CD4-positive, alpha-beta T cell (primary cell): ENCODE data around the gene ELP4. TPM values are rescaled to one million over a fixed set of nuclear protein-coding genes. Genes with fewer than 3 reads are reported as not detected.

Experiments
- ATAC-seq: fragments of 200-7000 bp; cut with Tn5 transposase; one replicate; pipeline ENCODE4 v1.10.0; 2022; ENCODE audit warnings: mild to moderate bottlenecking; ENCODE audit not compliant: poor library complexity
- CTCF ChIA-PET: fragments of 350-600 bp; sonication (Branson Sonifier 250); formaldehyde crosslinking; loops from one replicate; lab custom pipeline; 2021; ENCODE audit warnings: antibody characterized with exemption, inconsistent platforms; lab: Charles Lee
- POLR2A ChIA-PET: fragments of 350-600 bp; sonication (Branson Sonifier 250); formaldehyde crosslinking; loops from one replicate; lab custom pipeline; 2021; ENCODE audit warnings: antibody characterized with exemption, inconsistent platforms; lab: Charles Lee
- DNase-seq, 14 experiments: peaks; one replicate each; pipeline ENCODE4 v3.0.0-alpha.2; 2013 to 2020; ENCODE audit warnings: mixed read lengths in 2 of 14
- H3K27ac ChIP-seq, 2 donors: one replicate each; pipeline versions ENCODE4 v1.5.1 to v1.7.0; 2013; ENCODE audit warnings: low read length in 2 of 2, low read depth in 1 of 2, mild to moderate bottlenecking in 1 of 2
- H3K27me3 ChIP-seq, 2 experiments: 1 replicate in 1 of 2; 2 replicates in 1 of 2; pipeline versions ENCODE4 v1.6.1 to v1.7.0; 2013; ENCODE audit warnings: low read length in 2 of 2, control low read depth in 1 of 2, mild to moderate bottlenecking in 1 of 2, moderate library complexity in 1 of 2; ENCODE audit not compliant: insufficient read depth in 2 of 2, control insufficient read depth in 1 of 2
- H3K36me3 ChIP-seq: one replicate; pipeline ENCODE4 v1.6.1; 2013; ENCODE audit warnings: low read length, control low read depth; ENCODE audit not compliant: insufficient read depth
- H3K4me1 ChIP-seq: one replicate; pipeline ENCODE4 v1.6.1; 2013; ENCODE audit warnings: low read length, control low read depth; ENCODE audit not compliant: insufficient read depth
- H3K4me3 ChIP-seq: one replicate; pipeline ENCODE4 v1.5.1; 2013; ENCODE audit warnings: mild to moderate bottlenecking, low read length, moderate library complexity
- H3K9me3 ChIP-seq, 2 experiments: 1 replicate in 1 of 2; 2 replicates in 1 of 2; pipeline versions ENCODE4 v1.6.1 to v1.7.0; 2013; ENCODE audit warnings: low read length in 2 of 2, mild to moderate bottlenecking in 2 of 2, control low read depth in 1 of 2, moderate library complexity in 1 of 2; ENCODE audit not compliant: control insufficient read depth in 1 of 2, insufficient read depth in 1 of 2
- H3K27ac Mint-ChIP-seq: one replicate; pipeline ENCODE4 v1.8.0; 2020; ENCODE audit warnings: mixed read lengths
- H3K27me3 Mint-ChIP-seq: one replicate; pipeline ENCODE4 v1.8.0; 2021; ENCODE audit warnings: mixed read lengths
- H3K36me3 Mint-ChIP-seq: one replicate; pipeline ENCODE4 v1.8.0; 2021; ENCODE audit warnings: low read depth, mixed read lengths
- H3K4me1 Mint-ChIP-seq: one replicate; pipeline ENCODE4 v1.8.0; 2021; ENCODE audit warnings: low read depth, mixed read lengths
- H3K4me3 Mint-ChIP-seq: one replicate; pipeline ENCODE4 v1.8.0; 2020; ENCODE audit warnings: mild to moderate bottlenecking, mixed read lengths
- H3K9me3 Mint-ChIP-seq: one replicate; pipeline ENCODE4 v1.8.0; 2020; ENCODE audit warnings: mixed read lengths
- CTCF ChIP-seq: fragments of 200-600 bp; IDR thresholded peaks from one replicate; pipeline ENCODE4 v1.8.0; 2022; ENCODE audit warnings: antibody characterized with exemption, mild to moderate bottlenecking
- intact Hi-C, 2 experiments: fragments of 100-400 bp; cut with DNase I in 1 of 2; cut with micrococcal nuclease in 1 of 2; formaldehyde crosslinking; loops; one replicate each; pipeline versions ENCODE4 v1.15.1 to v1.9.0; 2023 to 2025; cut with DNase I, micrococcal nuclease
- total RNA-seq, 174 experiments: library from RNA in 2 of 174; stranded (reverse) in 2 of 174; gene quantifications; one replicate each; pipeline ENCODE4 v1.2.3 and lab custom pipeline; 2021 to 2026

Gene ELP4
- total RNA-seq, 2 experiments from 2014 or later, result 9.5 to 10.3 TPM

GRCh38 chr11:31699066-31699465 is 189.5 kb downstream of the ELP4 start:
- CTCF ChIA-PET, result no interaction called here
- H3K27ac ChIP-seq, result no peak overlapping the region
- POLR2A ChIA-PET, result no interaction called here

DNA sequence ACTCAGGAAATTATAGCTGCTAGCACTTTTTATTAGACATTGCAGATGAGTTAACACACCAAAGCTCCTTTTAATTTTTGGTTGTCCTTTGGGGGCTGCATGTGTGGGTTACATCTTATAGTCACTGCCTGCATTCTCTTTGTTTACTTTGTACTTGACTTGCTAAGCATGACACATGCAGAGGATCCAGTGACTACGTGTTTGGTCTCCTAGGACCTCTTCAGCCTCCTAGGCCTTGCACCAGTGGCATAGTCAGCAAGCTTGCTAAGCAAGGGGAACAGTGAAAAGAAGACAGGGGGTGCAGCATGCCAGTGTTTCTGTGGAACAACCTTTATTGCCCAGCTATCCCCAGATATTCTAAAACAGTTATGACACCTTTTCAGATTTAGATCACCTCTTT is 193.4 kb downstream of the ELP4 start:
- Mint-ChIP-seq H3K4me3 (no peak overlapping the region), H3K27ac (no peak overlapping the region), H3K9me3 (no peaks in the 10 kb centered on the region), H3K4me1 (no peaks in the 10 kb centered on the region), H3K27me3 (no peaks in the 10 kb centered on the region), H3K36me3 (peaks cover 8% of the 10 kb centered on the region)
- intact Hi-C loops, result no loop called here
- H3K27me3 ChIP-seq, result no peaks in the 10 kb centered on the region
- no peak for ATAC-seq
- H3K36me3 ChIP-seq, result no peaks in the 10 kb centered on the region
- TF ChIP-seq CTCF, result no peak
- H3K4me3 ChIP-seq, result no peak overlapping the region
- H3K9me3 ChIP-seq, result no peaks in the 10 kb centered on the region
- no peaks in the 10 kb centered on the region for H3K4me1 ChIP-seq
- POLR2A ChIA-PET, result no interaction called here
- CTCF ChIA-PET, result no interaction called here
- no peak overlapping the region for H3K27ac ChIP-seq
- DNase-seq, result no peak

More at GRCh38 chr11:31699066-31699465, 189.5 kb downstream of the ELP4 start:
- Mint-ChIP-seq H3K36me3 (peaks cover 7% of the 10 kb centered on the region), H3K4me1 (peaks cover 10% of the 10 kb centered on the region), H3K4me3 (no peak overlapping the region), H3K27me3 (no peaks in the 10 kb centered on the region), H3K9me3 (no peaks in the 10 kb centered on the region), H3K27ac (no peak overlapping the region)
- H3K9me3 ChIP-seq, result no peaks in the 10 kb centered on the region
- H3K4me3 ChIP-seq, result no peak overlapping the region
- no peaks in the 10 kb centered on the region for H3K4me1 ChIP-seq
- ATAC-seq, result no peak
- no peak for DNase-seq
- H3K36me3 ChIP-seq, result no peaks in the 10 kb centered on the region
- TF ChIP-seq CTCF, result no peak
- no peaks in the 10 kb centered on the region for H3K27me3 ChIP-seq
- intact Hi-C loops, result no loop called here

DNA sequence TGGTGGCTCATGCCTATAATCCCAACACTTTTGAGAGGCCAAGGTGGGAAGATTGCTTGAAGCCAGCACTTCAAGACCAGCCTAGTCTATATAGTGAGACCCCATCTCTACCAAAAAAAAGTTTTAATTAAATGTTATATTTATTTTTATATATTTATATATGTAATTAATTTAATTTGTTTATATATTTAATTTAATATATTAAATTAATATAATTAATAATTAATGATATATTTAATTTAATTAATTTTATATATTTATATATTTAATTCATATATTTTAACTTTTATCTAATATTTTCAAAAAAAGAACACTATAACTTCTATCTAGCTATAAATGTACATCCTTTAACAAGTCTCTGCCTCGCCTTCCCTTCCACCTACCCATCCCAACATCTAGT is 196.8 kb downstream of the ELP4 start:
- DNase-seq (no peak), ATAC-seq (no peak)
- Mint-ChIP-seq H3K27ac (no peak overlapping the region), H3K4me1 (no peaks in the 10 kb centered on the region), H3K36me3 (peaks cover 11% of the 10 kb centered on the region), H3K4me3 (no peak overlapping the region), H3K9me3 (no peaks in the 10 kb centered on the region), H3K27me3 (no peaks in the 10 kb centered on the region)
- ChIA-PET CTCF (no interaction called here), POLR2A (no interaction called here)
- no peaks in the 10 kb centered on the region for H3K9me3 ChIP-seq
- intact Hi-C loops, result no loop called here
- TF ChIP-seq CTCF, result no peak
- H3K27ac ChIP-seq, result no peak overlapping the region
- H3K4me3 ChIP-seq, result no peak overlapping the region
- H3K4me1 ChIP-seq, result no peaks in the 10 kb centered on the region
- no peaks in the 10 kb centered on the region for H3K27me3 ChIP-seq
- no peaks in the 10 kb centered on the region for H3K36me3 ChIP-seq
